Heart left ventricle (tissue), 16 donors: ENCODE data around the gene TAF4B. TPM values are rescaled to one million over a fixed set of nuclear protein-coding genes. Genes with fewer than 3 reads are reported as not detected.

ENCODE experiments used
- ATAC-seq, 4 donors: fragments of 200-7000 bp; cut with Tn5 transposase; one replicate each; pipeline ENCODE4 v1.9.1; 2020 to 2022; ENCODE audit warnings: moderate library complexity in 4 of 4, mild to moderate bottlenecking in 3 of 4, moderate number of reproducible peaks in 1 of 4
- DNase-seq, 5 donors: peaks; one replicate each; pipeline ENCODE4 v3.0.0-alpha.2; 2020
- H3K27ac ChIP-seq, 12 donors: fragments of 200-600 bp; sonication (generic) in 4 of 12; one replicate each; pipeline versions ENCODE4 v1.5.0 to v1.8.0; 2016 to 2022; ENCODE audit warnings: mild to moderate bottlenecking in 2 of 12
- H3K27me3 ChIP-seq, 9 donors: fragments of 200-600 bp; sonication (generic) in 2 of 9; one replicate each; pipeline versions ENCODE4 v1.5.1 to v1.8.0; 2016 to 2022; ENCODE audit warnings: mild to moderate bottlenecking in 3 of 9
- H3K36me3 ChIP-seq, 9 donors: fragments of 200-600 bp; sonication (generic) in 2 of 9; one replicate each; pipeline versions ENCODE4 v1.5.0 to v1.8.0; 2018 to 2022; ENCODE audit warnings: mild to moderate bottlenecking in 2 of 9
- H3K4me1 ChIP-seq, 12 donors: fragments of 200-600 bp; sonication (generic) in 4 of 12; one replicate each; pipeline versions ENCODE4 v1.5.0 to v1.8.0; 2016 to 2022; ENCODE audit warnings: mild to moderate bottlenecking in 3 of 12
- H3K4me3 ChIP-seq, 12 donors: fragments of 200-600 bp; sonication (generic) in 4 of 12; one replicate each; pipeline versions ENCODE4 v1.5.0 to v1.8.0; 2017 to 2022; ENCODE audit warnings: mild to moderate bottlenecking in 9 of 12, moderate library complexity in 4 of 12
- H3K9me3 ChIP-seq, 12 donors: fragments of 200-600 bp; sonication (generic) in 4 of 12; one replicate each; pipeline versions ENCODE4 v1.5.0 to v1.8.0; 2016 to 2022; ENCODE audit warnings: mild to moderate bottlenecking in 1 of 12
- CTCF ChIP-seq, 12 donors: fragments of 200-600 bp; sonication (generic) in 4 of 12; IDR thresholded peaks; one replicate each; pipeline versions ENCODE4 v1.5.0 to v1.8.0; 2018 to 2022; ENCODE audit warnings: antibody characterized with exemption in 12 of 12, mild to moderate bottlenecking in 5 of 12
- POLR2A ChIP-seq, 2 donors: fragments of 450-650 bp; IDR thresholded peaks; one replicate each; pipeline ENCODE4 v1.6.1; 2017; ENCODE audit warnings: antibody characterized with exemption in 2 of 2, mild to moderate bottlenecking in 2 of 2, moderate library complexity in 2 of 2
- WGBS, 4 donors: extraction: QIAGEN DNeasy Blood & Tissue Kit in 2 of 4; methylation state at CpG; one replicate each; pipeline versions ENCODE4 v1.1.5 to v1.1.7; 2013 to 2018; 5-methylcytosine and 5-hydroxymethylcytosine counted together
- intact Hi-C, 10 donors: fragments of 100-400 bp; cut with DNase I; formaldehyde crosslinking; loops; one replicate each; pipeline versions ENCODE4 v1.11.1 to v1.14.2; 2022
- polyA plus RNA-seq, 2 donors: library from polyadenylated mRNA; stranded (reverse); fragments of 200-250 nt; gene quantifications; one replicate each; pipeline ENCODE4 v1.2.3, GENCODE V29; 2013
- total RNA-seq, 9 donors: library from RNA; depleted of rRNA in 2 of 9; stranded (reverse); fragments of >200 nt in 2 of 9; fragmentation: NEBNext Ultra II Directional in 3 of 9; extraction: Animal tissue kit (Norgen Biotek cat#: 25700) in 3 of 9; gene quantifications; one replicate each; pipeline versions ENCODE4 v1.1.0 to v1.2.4, GENCODE V29; 2016 to 2023
- donor health status: ischemic (EF 13 %, LVEDD 7.1; RV severe dilation, severe dysfunction).
- donor health status: healthy with polysubstance abuse.
- donor health status: DM: no; HTN: yes; CAD: no.
- donor health status: DM: no; HTN: no; CAD: no.
- donor health status: ischemic (EF 25% LVEDD 6.9; RV normal size, moderate dysfunction).
- donor health status: ischemic (EF 25% LVEDD 5.7; RV mildly dilated, moderate dysfunction).
- donor health status: healthy.
- donor health status: DM: yes; HTN: yes; CAD: no.
- donor health status: ischemic (EF 35%, LVEDD 5.7; RV mildly dilated, moderate dysfunction).
- donor health status: nonischemic (EF 11% LVEDD 7.7; RV severe dilation, severe dysfunction).
- donor health status: DM: yes; HTN: yes; CAD: no.
- donor health status: PGD.
- donor health status: ischemic (EF 29% LVEDD 5.4; RV normal size, mild dysfunction).
- donor health status: nonischemic (EF 23%, LVEDD 6.1; RV moderate dilation, normal function).

The TAF4B gene
- total and polyA plus RNA-seq, 11 donors = 0.38 to 3.6 (median 1.6) TPM

GRCh38 chr18:26422472-26423162 is 196.4 kb downstream of the TAF4B start:
- H3K4me1 ChIP-seq = no peaks in the 10 kb centered on the region
- H3K27me3 ChIP-seq = no peaks in the 10 kb centered on the region
- intact Hi-C loops = no loop called here
- no peak for TF ChIP-seq CTCF (IDR thresholded peaks at IDR 0.05)
- TF ChIP-seq POLR2A (IDR thresholded peaks at IDR 0.05) = no peak
- no peaks in the 10 kb centered on the region for H3K36me3 ChIP-seq
- no peak for DNase-seq
- WGBS, 4 donors = 78 to 93% (median 90%) methylated on average over 5 to 6 of the region's 6 CpGs
- no peaks in the 10 kb centered on the region for H3K9me3 ChIP-seq
- H3K27ac ChIP-seq = no peak overlapping the region
- ATAC-seq = no peak
- H3K4me3 ChIP-seq = no peak overlapping the region

GRCh38 chr18:26424428-26425147 is 198.3 kb downstream of the TAF4B start:
- no peaks in the 10 kb centered on the region for H3K4me1 ChIP-seq
- intact Hi-C loops = no loop called here
- no peak for DNase-seq
- no peak for ATAC-seq
- no peak for TF ChIP-seq POLR2A (IDR thresholded peaks at IDR 0.05)
- no peak for TF ChIP-seq CTCF (IDR thresholded peaks at IDR 0.05)
- H3K27me3 ChIP-seq = no peaks in the 10 kb centered on the region
- no peak overlapping the region for H3K4me3 ChIP-seq
- H3K9me3 ChIP-seq = no peaks in the 10 kb centered on the region
- H3K27ac ChIP-seq = no peak overlapping the region
- no peaks in the 10 kb centered on the region for H3K36me3 ChIP-seq
- 86 to 93% (median 90%) methylated on average over 4 of the region's 4 CpGs for WGBS, 4 donors

GRCh38 chr18:26425148-26425531 is 198.9 kb downstream of the TAF4B start:
- 87 to 92% (median 90%) methylated on average over 5 of the region's 5 CpGs for WGBS, 4 donors
- intact Hi-C loops = no loop called here
- DNase-seq = no peak
- Histone ChIP-seq H3K4me1 (no peaks in the 10 kb centered on the region), H3K9me3 (no peaks in the 10 kb centered on the region), H3K36me3 (no peaks in the 10 kb centered on the region), H3K27ac (no peak overlapping the region), H3K27me3 (no peaks in the 10 kb centered on the region), H3K4me3 (no peak overlapping the region)
- no peak for ATAC-seq
- TF ChIP-seq POLR2A (IDR thresholded peaks at IDR 0.05) (no peak), CTCF (IDR thresholded peaks at IDR 0.05) (no peak)

DNA sequence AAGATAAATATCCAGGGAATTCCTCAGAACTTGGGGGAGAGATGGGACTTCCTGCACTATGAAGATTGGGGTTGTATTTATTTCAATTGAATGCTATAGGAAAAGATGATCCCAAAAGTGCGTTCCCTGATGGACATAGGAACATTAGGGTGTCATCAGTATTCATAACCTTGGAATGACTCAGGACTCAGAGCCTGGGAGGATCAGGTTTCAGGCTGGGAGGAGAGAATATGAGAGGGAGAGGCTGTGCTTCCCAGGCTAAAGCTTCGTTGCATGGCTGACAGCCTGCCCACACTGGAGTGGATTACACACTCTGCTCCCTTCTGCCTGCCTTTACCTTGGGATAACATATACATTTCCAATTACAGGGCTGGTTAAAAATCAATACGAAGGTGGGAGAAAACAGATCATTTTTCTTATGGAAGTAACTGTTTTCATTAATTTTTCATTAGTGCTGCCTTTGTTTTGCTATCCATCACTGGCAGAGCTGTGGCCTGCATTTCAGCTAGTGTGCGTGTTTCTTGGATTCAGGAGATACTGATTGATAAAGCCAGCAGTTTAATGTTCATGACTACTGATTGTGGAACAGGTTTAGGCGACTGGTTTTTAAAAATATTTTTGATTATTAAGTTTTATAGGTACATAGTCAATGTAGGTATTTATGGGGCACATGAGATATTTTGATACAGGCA is 203.4 kb downstream of the TAF4B start:
- 41 to 56% (median 47%) methylated on average over 5 of the region's 5 CpGs for WGBS, 4 donors
- Histone ChIP-seq H3K4me3 (no peak overlapping the region), H3K27me3 (no peaks in the 10 kb centered on the region), H3K4me1 (no peaks in the 10 kb centered on the region), H3K27ac (no peak overlapping the region), H3K36me3 (no peaks in the 10 kb centered on the region), H3K9me3 (no peaks in the 10 kb centered on the region)
- DNase-seq (no peak), ATAC-seq (peak in 2 of 4 donors; percentile 51 to 64)
- intact Hi-C loops = no loop called here
- no peak for TF ChIP-seq CTCF (IDR thresholded peaks at IDR 0.05)
- TF ChIP-seq POLR2A (IDR thresholded peaks at IDR 0.05) = no peak
